ENCODE data around the gene IRX1. TPM values are rescaled to one million over a fixed set of nuclear protein-coding genes. Genes with fewer than 3 reads are reported as not detected.

IRX1 gene
- total and polyA plus RNA-seq, 12 donors, result 0.32 to 2.7 (median 1.1) TPM; not detected in 5

- peaks cover 0 to 65% (median 48%) of the 10 kb centered on the region in 7 donors for H3K27me3 ChIP-seq
- 51% methylated on average over 5 of the region's 5 CpGs for WGBS, 2 donors
- DNase-seq, result no peak
- H3K4me1 ChIP-seq, result no peaks in the 10 kb centered on the region
- H3K9me3 ChIP-seq, result no peaks in the 10 kb centered on the region
- no peak overlapping the region for H3K27ac ChIP-seq
- ATAC-seq, result no peak
- no peak overlapping the region for H3K4me3 ChIP-seq
- intact Hi-C loops (cut with DNase I), result no loop called here
- no peak for TF ChIP-seq CTCF (IDR thresholded peaks at IDR 0.05)
- H3K36me3 ChIP-seq, result no peaks in the 10 kb centered on the region
Measured at GRCh38 chr5:3612591-3613042, 17.0 kb downstream of the IRX1 start.

GRCh38 chr5:3613726-3614125 is 18.1 kb downstream of the IRX1 start:
- Histone ChIP-seq H3K27me3 (peaks cover 0 to 62% (median 38%) of the 10 kb centered on the region in 7 donors), H3K4me3 (no peak overlapping the region)
- 76 to 81% methylated on average over 10 of the region's 10 CpGs for WGBS, 2 donors

GRCh38 chr5:3615217-3615616 is 19.6 kb downstream of the IRX1 start:
- TF ChIP-seq CTCF (IDR thresholded peaks at IDR 0.05), result no peak
- Histone ChIP-seq H3K27me3 (peaks cover 0 to 52% (median 30%) of the 10 kb centered on the region in 7 donors), H3K4me1 (no peaks in the 10 kb centered on the region), H3K36me3 (no peaks in the 10 kb centered on the region), H3K4me3 (no peak overlapping the region), H3K9me3 (no peaks in the 10 kb centered on the region), H3K27ac (no peak overlapping the region)
- DNase-seq, result no peak
- no peak for ATAC-seq
- 67 to 68% methylated on average over 2 of the region's 2 CpGs for WGBS, 2 donors
- intact Hi-C loops (cut with DNase I), result no loop called here

More at GRCh38 chr5:3613726-3614125, 18.1 kb downstream of the IRX1 start:
- DNase-seq (no peak), ATAC-seq (no peak)
- Histone ChIP-seq H3K9me3 (no peaks in the 10 kb centered on the region), H3K27ac (no peak overlapping the region), H3K36me3 (no peaks in the 10 kb centered on the region), H3K4me1 (no peaks in the 10 kb centered on the region)
- intact Hi-C loops (cut with DNase I), result no loop called here
- no peak for TF ChIP-seq CTCF (IDR thresholded peaks at IDR 0.05)

- Histone ChIP-seq H3K36me3 (no peaks in the 10 kb centered on the region), H3K27me3 (peaks cover 0 to 49% (median 24%) of the 10 kb centered on the region in 7 donors), H3K4me3 (no peak overlapping the region), H3K4me1 (no peaks in the 10 kb centered on the region), H3K27ac (no peak overlapping the region), H3K9me3 (no peaks in the 10 kb centered on the region)
- DNase-seq (no peak), ATAC-seq (no peak)
- WGBS, 2 donors, result 83 to 84% methylated on average over 13 of the region's 13 CpGs
- TF ChIP-seq CTCF (IDR thresholded peaks at IDR 0.05), result no peak
- intact Hi-C loops (cut with DNase I), result no loop called here
Measured at GRCh38 chr5:3615829-3616228, 20.2 kb downstream of the IRX1 start.

All from heart right ventricle (tissue), 16 donors.